Vagina (tissue), 2 donors: ENCODE results near the gene POLA1. TPM values are rescaled to one million over a fixed set of nuclear protein-coding genes. Genes with fewer than 3 reads are reported as not detected.

Experiments
- DNase-seq, 2 donors: peaks; one replicate each; pipeline ENCODE4 v3.0.0-alpha.2; 2017; ENCODE audit errors: extremely low spot score in 2 of 2
- H3K27ac ChIP-seq: fragments of 200-600 bp; sonication (generic); one replicate; pipeline ENCODE4 v1.5.1; 2019
- H3K27me3 ChIP-seq: fragments of 200-600 bp; sonication (generic); one replicate; pipeline ENCODE4 v1.5.1; 2019
- H3K36me3 ChIP-seq, 2 donors: fragments of 200-600 bp; sonication (generic); one replicate each; pipeline ENCODE4 v1.5.1; 2017 to 2019
- H3K4me1 ChIP-seq: fragments of 200-600 bp; sonication (generic); one replicate; pipeline ENCODE4 v1.5.1; 2019
- H3K4me3 ChIP-seq, 2 donors: fragments of 200-600 bp; sonication (generic); 1 replicate in 1 of 2; 2 replicates in 1 of 2; pipeline ENCODE4 v1.5.1; 2016 to 2019
- H3K9me3 ChIP-seq: fragments of 200-600 bp; sonication (generic); one replicate; pipeline ENCODE4 v1.5.1; 2019
- POLR2A ChIP-seq, 2 donors: fragments of 450-650 bp; IDR thresholded peaks; one replicate each; pipeline ENCODE4 v1.6.1; 2017; ENCODE audit warnings: antibody characterized with exemption in 2 of 2, mild to moderate bottlenecking in 2 of 2, moderate library complexity in 2 of 2
- POLR2AphosphoS5 ChIP-seq, 2 donors: sonication (generic); formaldehyde crosslinking; IDR thresholded peaks; one replicate each; pipeline ENCODE4 v1.9.0; 2017; ENCODE audit warnings: antibody characterized with exemption in 2 of 2, mild to moderate bottlenecking in 2 of 2, low read depth in 1 of 2; ENCODE audit not compliant: insufficient read depth in 1 of 2
- intact Hi-C: fragments of 100-400 bp; cut with DNase I; formaldehyde crosslinking; loops from one replicate; pipeline ENCODE4 v1.15.1; 2023
- total RNA-seq: library from RNA; depleted of rRNA; stranded (reverse); fragments of >200 nt; gene quantifications from one replicate; pipeline ENCODE4 v1.2.3, GENCODE V29; 2016
- TF ChIP-seq, protein P1 (sequence below), 3 experiments: fragments of 450-650 bp in 2 of 3; fragments of 200-600 bp in 1 of 3; sonication (generic) in 1 of 3; IDR thresholded peaks; one replicate each; pipeline ENCODE4 v1.5.1; 2017 to 2019; ENCODE audit warnings: antibody characterized with exemption in 3 of 3, mild to moderate bottlenecking in 2 of 3, moderate library complexity in 2 of 3

The POLA1 gene
- total RNA-seq, 1 donor from 2014 or later: 17.2 TPM

DNA sequence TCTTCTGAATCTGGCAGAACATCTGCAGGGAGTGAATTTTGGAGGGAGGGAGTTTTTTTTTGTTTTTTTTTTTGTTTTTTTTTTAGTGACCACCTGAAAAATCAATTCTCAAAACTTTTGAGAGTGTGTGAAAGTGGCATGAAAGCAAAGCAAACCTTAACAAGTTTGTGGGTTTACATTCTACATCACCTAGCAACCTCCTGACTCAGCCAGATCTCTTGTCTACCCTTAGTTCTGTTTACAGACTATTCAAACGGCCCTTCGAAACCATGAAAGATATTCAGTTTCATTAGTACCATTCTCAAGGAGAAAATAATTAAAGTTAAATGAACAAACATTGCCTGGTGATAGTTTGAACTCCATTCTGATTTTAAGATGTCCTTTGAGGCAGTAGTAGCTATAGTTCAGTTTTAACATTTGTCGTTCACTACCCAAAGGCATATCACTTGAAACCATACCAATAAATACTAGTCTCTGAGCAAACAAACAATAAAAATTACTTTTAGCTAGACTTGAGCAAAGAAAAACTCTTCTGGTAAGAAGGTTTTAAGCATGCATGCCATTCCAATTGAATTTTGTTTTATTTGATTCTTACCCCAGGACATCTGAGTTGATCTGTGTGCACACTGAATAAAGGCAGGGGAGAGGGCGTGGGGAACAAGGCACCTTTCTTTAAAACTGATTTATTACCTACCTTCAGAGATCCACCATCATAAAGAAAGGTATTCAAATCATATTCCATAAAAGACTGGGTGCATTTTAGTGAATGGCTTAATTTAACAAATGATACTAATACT lies 184.3 kb downstream of the POLA1 start:
- Histone ChIP-seq H3K4me3 (no peak overlapping the region), H3K27me3 (no peaks in the 10 kb centered on the region), H3K27ac (no peak overlapping the region), H3K36me3 (no peaks in the 10 kb centered on the region), H3K9me3 (no peaks in the 10 kb centered on the region), H3K4me1 (no peaks in the 10 kb centered on the region)
- TF ChIP-seq, protein P1, sequence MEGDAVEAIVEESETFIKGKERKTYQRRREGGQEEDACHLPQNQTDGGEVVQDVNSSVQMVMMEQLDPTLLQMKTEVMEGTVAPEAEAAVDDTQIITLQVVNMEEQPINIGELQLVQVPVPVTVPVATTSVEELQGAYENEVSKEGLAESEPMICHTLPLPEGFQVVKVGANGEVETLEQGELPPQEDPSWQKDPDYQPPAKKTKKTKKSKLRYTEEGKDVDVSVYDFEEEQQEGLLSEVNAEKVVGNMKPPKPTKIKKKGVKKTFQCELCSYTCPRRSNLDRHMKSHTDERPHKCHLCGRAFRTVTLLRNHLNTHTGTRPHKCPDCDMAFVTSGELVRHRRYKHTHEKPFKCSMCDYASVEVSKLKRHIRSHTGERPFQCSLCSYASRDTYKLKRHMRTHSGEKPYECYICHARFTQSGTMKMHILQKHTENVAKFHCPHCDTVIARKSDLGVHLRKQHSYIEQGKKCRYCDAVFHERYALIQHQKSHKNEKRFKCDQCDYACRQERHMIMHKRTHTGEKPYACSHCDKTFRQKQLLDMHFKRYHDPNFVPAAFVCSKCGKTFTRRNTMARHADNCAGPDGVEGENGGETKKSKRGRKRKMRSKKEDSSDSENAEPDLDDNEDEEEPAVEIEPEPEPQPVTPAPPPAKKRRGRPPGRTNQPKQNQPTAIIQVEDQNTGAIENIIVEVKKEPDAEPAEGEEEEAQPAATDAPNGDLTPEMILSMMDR (IDR thresholded peaks at IDR 0.05): no peak
- TF ChIP-seq POLR2AphosphoS5 (IDR thresholded peaks at IDR 0.05; ENCODE audit: insufficient read depth in 1 of 2, low read depth in 1 of 2): no peak
- intact Hi-C loops: no loop called here
- no peak for DNase-seq

DNA sequence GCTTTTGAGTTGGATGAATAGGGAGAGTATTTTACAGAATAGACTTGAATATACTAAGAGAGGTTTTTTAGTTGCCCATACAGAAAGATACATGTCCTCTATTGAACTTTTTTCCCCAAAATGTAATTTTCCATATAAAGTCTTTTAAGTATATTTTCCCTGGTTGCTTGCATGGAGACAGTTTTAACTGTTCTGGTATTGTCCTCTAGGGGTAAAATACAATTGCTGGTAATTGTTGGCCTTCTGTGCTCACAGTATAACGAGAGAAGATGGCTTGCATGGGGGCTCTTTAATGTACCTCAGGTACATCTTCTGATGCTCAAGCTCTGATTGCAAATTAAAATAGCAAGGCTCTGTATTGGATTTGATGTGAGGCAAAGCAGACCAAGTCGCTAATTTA lies 186.0 kb downstream of the POLA1 start:
- Histone ChIP-seq H3K27me3 (no peaks in the 10 kb centered on the region), H3K4me3 (no peak overlapping the region), H3K9me3 (no peaks in the 10 kb centered on the region), H3K4me1 (no peaks in the 10 kb centered on the region), H3K27ac (no peak overlapping the region), H3K36me3 (no peaks in the 10 kb centered on the region)
- no peak for DNase-seq
- TF ChIP-seq POLR2A (IDR thresholded peaks at IDR 0.05) (no peak), POLR2AphosphoS5 (IDR thresholded peaks at IDR 0.05; ENCODE audit: insufficient read depth in 1 of 2, low read depth in 1 of 2) (no peak)
- TF ChIP-seq, protein P1 (IDR thresholded peaks at IDR 0.05): no peak
- intact Hi-C loops: no loop called here

DNA sequence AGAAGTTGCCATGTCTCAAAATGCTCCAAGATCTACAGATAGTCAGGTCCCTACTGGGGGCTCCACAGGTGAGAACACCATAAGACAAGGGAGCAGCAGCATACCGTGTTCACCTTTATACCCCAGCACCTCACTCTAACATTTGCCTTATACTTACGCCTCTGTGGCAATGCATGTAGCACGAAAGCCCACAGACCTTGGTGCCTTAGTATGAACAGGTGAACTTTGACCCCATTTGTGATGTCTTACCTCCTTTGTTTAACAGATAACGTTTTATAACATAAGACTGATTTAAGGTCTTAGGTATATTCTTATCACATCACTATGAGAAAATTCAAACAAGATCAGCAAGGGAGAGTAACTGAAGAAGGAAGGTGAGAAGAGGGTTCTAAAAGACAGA lies 193.2 kb downstream of the POLA1 start:
- Histone ChIP-seq H3K9me3 (no peaks in the 10 kb centered on the region), H3K4me3 (no peak overlapping the region), H3K36me3 (no peaks in the 10 kb centered on the region), H3K27ac (no peak overlapping the region), H3K4me1 (no peaks in the 10 kb centered on the region), H3K27me3 (no peaks in the 10 kb centered on the region)
- no peak for DNase-seq
- TF ChIP-seq, protein P1 (IDR thresholded peaks at IDR 0.05): no peak
- intact Hi-C loops: no loop called here

DNA sequence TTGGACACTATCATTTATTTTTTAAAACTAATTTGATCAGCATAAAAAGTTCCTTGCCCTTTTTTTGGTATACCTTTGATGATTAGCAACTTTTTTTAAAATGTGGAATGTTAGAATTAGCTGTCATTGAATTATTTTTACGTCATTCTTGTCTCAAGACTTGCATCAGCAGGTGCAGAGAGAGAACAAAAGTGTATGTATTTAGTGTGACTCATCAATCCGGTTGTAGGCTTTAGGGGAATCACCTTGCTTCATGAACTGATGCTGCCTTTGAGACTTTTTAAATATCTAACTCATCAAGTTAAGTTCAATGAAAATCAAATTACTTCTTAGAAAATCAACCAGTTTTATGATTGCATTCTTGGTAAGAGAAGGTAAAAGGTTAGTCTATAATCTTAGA lies 197.0 kb downstream of the POLA1 start:
- DNase-seq: no peak
- Histone ChIP-seq H3K27me3 (no peaks in the 10 kb centered on the region), H3K4me3 (no peak overlapping the region)

DNA sequence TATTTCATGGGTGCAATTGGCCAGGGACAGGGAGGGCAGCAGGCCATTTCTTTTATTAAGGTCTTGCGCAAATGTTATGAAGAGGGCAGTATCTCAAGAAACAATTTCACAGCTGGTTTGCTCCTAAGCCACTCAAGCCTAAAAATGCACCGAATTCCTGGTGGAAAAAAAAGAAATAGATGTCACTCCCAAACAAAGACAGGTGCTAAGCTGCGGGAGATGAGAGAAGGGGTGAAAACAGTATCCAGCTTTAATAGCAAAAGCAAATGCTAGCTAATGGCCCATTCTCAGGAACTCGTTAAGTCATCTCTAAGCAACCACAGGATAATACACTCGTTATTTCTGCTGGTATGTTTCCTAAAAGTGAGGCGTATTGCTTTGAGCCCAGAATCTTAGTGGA lies 205.7 kb downstream of the POLA1 start:
- H3K27me3 ChIP-seq: no peaks in the 10 kb centered on the region
- no peaks in the 10 kb centered on the region for H3K36me3 ChIP-seq
- no peak overlapping the region for H3K4me3 ChIP-seq
- DNase-seq: no peak
- H3K9me3 ChIP-seq: no peaks in the 10 kb centered on the region
- TF ChIP-seq, protein P1 (IDR thresholded peaks at IDR 0.05): no peak
- TF ChIP-seq POLR2AphosphoS5 (IDR thresholded peaks at IDR 0.05; ENCODE audit: insufficient read depth in 1 of 2, low read depth in 1 of 2) (no peak), POLR2A (IDR thresholded peaks at IDR 0.05) (no peak)
- intact Hi-C loops: no loop called here
- no peak overlapping the region for H3K27ac ChIP-seq
- no peaks in the 10 kb centered on the region for H3K4me1 ChIP-seq

More for the DNA sequence above, 197.0 kb downstream of the POLA1 start:
- Histone ChIP-seq H3K36me3 (no peaks in the 10 kb centered on the region), H3K27ac (no peak overlapping the region), H3K4me1 (no peaks in the 10 kb centered on the region), H3K9me3 (no peaks in the 10 kb centered on the region)
- intact Hi-C loops: no loop called here
- no peak for TF ChIP-seq POLR2A (IDR thresholded peaks at IDR 0.05)
- TF ChIP-seq POLR2AphosphoS5 (IDR thresholded peaks at IDR 0.05; ENCODE audit: insufficient read depth in 1 of 2, low read depth in 1 of 2): no peak
- TF ChIP-seq, protein P1 (IDR thresholded peaks at IDR 0.05): no peak
